ENCODE data around the gene CCDC69.
A peak's percentile ranks its signal among the peaks of the same experiment; 100 is the strongest.

CCDC69 gene

DNA sequence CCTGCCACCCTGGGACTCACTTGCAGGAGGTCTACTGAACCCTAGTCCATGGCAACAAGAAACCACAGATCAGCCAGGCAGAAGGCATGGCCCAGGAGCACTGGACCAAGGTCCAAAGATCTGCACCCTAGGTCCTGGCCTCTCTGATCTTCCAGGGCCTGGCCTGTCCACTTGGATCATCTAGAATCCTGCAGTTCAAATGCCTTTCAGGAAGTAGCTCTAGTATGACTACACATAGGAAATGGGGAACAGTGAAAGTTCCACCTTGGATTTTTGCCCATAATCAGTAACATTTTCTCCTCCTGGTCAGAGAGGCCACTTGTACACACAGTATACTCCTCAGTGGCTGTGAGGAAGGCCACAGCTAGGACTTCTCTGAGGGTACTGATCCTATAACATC is 77.8 kb downstream of the CCDC69 start:
- no peak overlapping the region for H3K18ac ChIP-seq (ENCODE audit: low read length)
- H3K4me3 ChIP-seq (ENCODE audit: low read depth, low read length), result no peak overlapping the region
- no peak overlapping the region for H3K14ac ChIP-seq (ENCODE audit: low read length)
- no peak overlapping the region for H2BK5ac ChIP-seq (ENCODE audit: low read depth, low read length, poor library complexity)
- no peak overlapping the region for H4K8ac ChIP-seq (ENCODE audit: low read depth, low read length)
- no peak overlapping the region for H2BK12ac ChIP-seq (ENCODE audit: low read length)
- peaks cover 8 to 12% of the 10 kb centered on the region in 2 experiments for H3K4me1 ChIP-seq (ENCODE audit: control insufficient read depth in 1 of 2, insufficient read depth in 2 of 2, low read length in 2 of 2)
- H3K4me2 ChIP-seq (ENCODE audit: low read length), result no peak overlapping the region
- no peak for DNase-seq
- H3K9ac ChIP-seq (ENCODE audit: low read length), result no peak overlapping the region
- H3K27me3 ChIP-seq (ENCODE audit: insufficient read depth, low read length), result no peaks in the 10 kb centered on the region
- H2AK5ac ChIP-seq (ENCODE audit: low read length), result no peak overlapping the region
- H4K91ac ChIP-seq (ENCODE audit: low read depth, low read length), result no peak overlapping the region
- no peak overlapping the region for H2AFZ ChIP-seq (ENCODE audit: insufficient read depth, low read length, poor library complexity)
- no peak overlapping the region for H3K4ac ChIP-seq (ENCODE audit: low read depth, low read length)
- H3K23ac ChIP-seq (ENCODE audit: low read length), result no peak overlapping the region
- no peaks in the 10 kb centered on the region for H3K79me2 ChIP-seq (ENCODE audit: control insufficient read depth, insufficient read depth, low read length, poor library complexity)
- H3K79me1 ChIP-seq (ENCODE audit: low read length), result no peaks in the 10 kb centered on the region
- H4K12ac ChIP-seq (ENCODE audit: low read depth, low read length), result no peak overlapping the region
- no peaks in the 10 kb centered on the region for H3K9me3 ChIP-seq (ENCODE audit: insufficient read depth, low read depth, low read length)
- H3K27ac ChIP-seq (ENCODE audit: low read depth, low read length), result no peak overlapping the region
- H2BK120ac ChIP-seq (ENCODE audit: insufficient read depth, low read length, poor library complexity), result no peak overlapping the region
- H3K36me3 ChIP-seq (ENCODE audit: control insufficient read depth in 1 of 2, insufficient read depth in 2 of 2, low read length in 2 of 2), result peaks cover 15 to 17% of the 10 kb centered on the region in 2 experiments

DNA sequence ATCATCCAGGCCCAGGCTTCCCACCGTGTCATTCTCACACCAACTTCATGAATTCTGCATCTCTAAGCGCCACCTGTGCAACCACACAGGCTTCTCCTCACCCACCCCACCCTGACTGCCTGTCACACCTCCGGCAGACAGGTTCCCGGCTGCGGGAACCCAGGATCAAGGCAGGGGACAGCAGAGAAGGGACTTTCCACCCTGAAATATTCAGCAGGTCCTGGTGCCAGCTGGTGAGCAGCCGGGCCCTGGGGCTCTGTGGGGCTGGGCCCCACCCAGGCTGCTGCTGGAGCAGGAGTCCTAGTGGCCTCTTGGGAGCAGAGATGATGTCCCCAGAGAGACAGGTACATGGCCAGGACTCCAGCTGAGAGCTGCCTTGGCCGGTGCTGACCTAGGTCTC is 79.0 kb downstream of the CCDC69 start:
- no peaks in the 10 kb centered on the region for H3K27me3 ChIP-seq (ENCODE audit: insufficient read depth, low read length)
- H3K18ac ChIP-seq (ENCODE audit: low read length), result peak overlapping the region; percentile 16
- H3K79me2 ChIP-seq (ENCODE audit: control insufficient read depth, insufficient read depth, low read length, poor library complexity), result no peaks in the 10 kb centered on the region
- no peak for DNase-seq
- H3K27ac ChIP-seq (ENCODE audit: low read depth, low read length), result no peak overlapping the region
- no peak overlapping the region for H2AK5ac ChIP-seq (ENCODE audit: low read length)
- no peak overlapping the region for H3K23ac ChIP-seq (ENCODE audit: low read length)
- H4K91ac ChIP-seq (ENCODE audit: low read depth, low read length), result no peak overlapping the region
- no CpG with 5 or more reads among the region's 7 CpGs for WGBS (ENCODE audit: extremely low coverage, insufficient coverage, insufficient read length)
- peaks cover 2 to 3% of the 10 kb centered on the region in 2 experiments for H3K4me1 ChIP-seq (ENCODE audit: control insufficient read depth in 1 of 2, insufficient read depth in 2 of 2, low read length in 2 of 2)
- no peak overlapping the region for H3K4me2 ChIP-seq (ENCODE audit: low read length)
- no peak overlapping the region for H3K9ac ChIP-seq (ENCODE audit: low read length)
- H3K9me3 ChIP-seq (ENCODE audit: insufficient read depth, low read depth, low read length), result no peaks in the 10 kb centered on the region
- no peak overlapping the region for H3K4ac ChIP-seq (ENCODE audit: low read depth, low read length)
- H2BK120ac ChIP-seq (ENCODE audit: insufficient read depth, low read length, poor library complexity), result no peak overlapping the region
- H3K79me1 ChIP-seq (ENCODE audit: low read length), result no peaks in the 10 kb centered on the region
- no peak overlapping the region for H2BK12ac ChIP-seq (ENCODE audit: low read length)
- no peak overlapping the region for H2BK5ac ChIP-seq (ENCODE audit: low read depth, low read length, poor library complexity)
- peaks cover 15 to 20% of the 10 kb centered on the region in 2 experiments for H3K36me3 ChIP-seq (ENCODE audit: control insufficient read depth in 1 of 2, insufficient read depth in 2 of 2, low read length in 2 of 2)
- no peak overlapping the region for H2AFZ ChIP-seq (ENCODE audit: insufficient read depth, low read length, poor library complexity)
- no peak overlapping the region for H3K4me3 ChIP-seq (ENCODE audit: low read depth, low read length)
- no peak overlapping the region for H4K12ac ChIP-seq (ENCODE audit: low read depth, low read length)
- H3K14ac ChIP-seq (ENCODE audit: low read length), result no peak overlapping the region
- H4K8ac ChIP-seq (ENCODE audit: low read depth, low read length), result no peak overlapping the region

DNA sequence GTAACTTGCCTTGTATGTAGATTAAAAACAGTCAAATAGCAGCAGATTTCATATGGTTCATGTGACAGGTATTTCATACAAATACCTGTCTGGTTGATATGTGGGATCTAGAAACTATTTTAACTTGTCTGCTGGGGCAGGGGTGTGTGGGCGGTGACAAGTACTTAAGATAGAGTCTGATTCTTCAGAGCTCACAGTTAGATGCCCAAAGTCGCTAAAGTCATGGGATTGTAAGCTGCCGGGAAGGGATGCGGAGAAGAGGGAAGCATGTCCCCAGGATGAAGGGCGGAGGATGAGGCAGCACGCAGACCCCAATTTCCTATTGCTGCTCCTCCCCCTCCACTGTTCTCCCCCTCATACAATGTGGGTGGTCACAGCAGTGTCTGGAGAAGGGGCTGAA is 79.6 kb downstream of the CCDC69 start:
- Histone ChIP-seq H3K9me3 (ENCODE audit: insufficient read depth, low read depth, low read length) (no peaks in the 10 kb centered on the region), H3K27me3 (ENCODE audit: insufficient read depth, low read length) (no peaks in the 10 kb centered on the region), H2BK5ac (ENCODE audit: low read depth, low read length, poor library complexity) (no peak overlapping the region), H3K18ac (ENCODE audit: low read length) (no peak overlapping the region), H3K36me3 (ENCODE audit: control insufficient read depth in 1 of 2, insufficient read depth in 2 of 2, low read length in 2 of 2) (peaks cover 17 to 22% of the 10 kb centered on the region in 2 experiments), H2AFZ (ENCODE audit: insufficient read depth, low read length, poor library complexity) (no peak overlapping the region), H3K23ac (ENCODE audit: low read length) (no peak overlapping the region), H2BK120ac (ENCODE audit: insufficient read depth, low read length, poor library complexity) (no peak overlapping the region), H3K14ac (ENCODE audit: low read length) (no peak overlapping the region), H3K79me2 (ENCODE audit: control insufficient read depth, insufficient read depth, low read length, poor library complexity) (no peaks in the 10 kb centered on the region), H4K91ac (ENCODE audit: low read depth, low read length) (no peak overlapping the region), H4K8ac (ENCODE audit: low read depth, low read length) (no peak overlapping the region), H3K4me2 (ENCODE audit: low read length) (no peak overlapping the region), H2BK12ac (ENCODE audit: low read length) (no peak overlapping the region), H3K79me1 (ENCODE audit: low read length) (no peaks in the 10 kb centered on the region), H2AK5ac (ENCODE audit: low read length) (no peak overlapping the region), H3K27ac (ENCODE audit: low read depth, low read length) (no peak overlapping the region), H3K4me1 (ENCODE audit: control insufficient read depth in 1 of 2, insufficient read depth in 2 of 2, low read length in 2 of 2) (peaks cover 2 to 3% of the 10 kb centered on the region in 2 experiments), H3K4me3 (ENCODE audit: low read depth, low read length) (no peak overlapping the region), H3K9ac (ENCODE audit: low read length) (no peak overlapping the region), H3K4ac (ENCODE audit: low read depth, low read length) (no peak overlapping the region), H4K12ac (ENCODE audit: low read depth, low read length) (no peak overlapping the region)
- no CpG with 5 or more reads among the region's 6 CpGs for WGBS (ENCODE audit: extremely low coverage, insufficient coverage, insufficient read length)
- DNase-seq, result no peak

DNA sequence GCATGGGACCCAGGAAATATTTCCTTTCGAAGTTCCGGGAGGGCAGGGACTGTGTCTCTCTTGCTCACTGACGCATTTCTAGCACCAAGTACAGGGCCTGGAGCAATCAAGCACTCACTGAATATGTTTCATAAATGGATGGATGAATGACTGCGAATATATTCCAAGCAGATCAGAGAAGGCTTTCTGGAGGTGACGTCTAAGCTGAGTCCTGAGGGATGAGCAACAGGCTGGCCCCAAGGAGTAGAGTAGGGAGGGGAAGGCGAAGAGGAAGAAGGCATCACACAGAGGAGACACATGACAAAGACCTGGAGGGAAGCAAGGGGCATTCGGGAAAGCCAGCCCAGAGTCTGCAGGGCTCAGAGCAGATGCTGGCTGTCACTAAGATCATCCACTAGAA is 80.2 kb downstream of the CCDC69 start:
- H3K27me3 ChIP-seq (ENCODE audit: insufficient read depth, low read length), result no peaks in the 10 kb centered on the region
- no peak overlapping the region for H3K4me3 ChIP-seq (ENCODE audit: low read depth, low read length)
- no peak overlapping the region for H4K91ac ChIP-seq (ENCODE audit: low read depth, low read length)
- no peak overlapping the region for H4K12ac ChIP-seq (ENCODE audit: low read depth, low read length)
- H3K79me2 ChIP-seq (ENCODE audit: control insufficient read depth, insufficient read depth, low read length, poor library complexity), result no peaks in the 10 kb centered on the region
- H2BK5ac ChIP-seq (ENCODE audit: low read depth, low read length, poor library complexity), result no peak overlapping the region
- H2AFZ ChIP-seq (ENCODE audit: insufficient read depth, low read length, poor library complexity), result no peak overlapping the region
- no peak overlapping the region for H2AK5ac ChIP-seq (ENCODE audit: low read length)
- H2BK12ac ChIP-seq (ENCODE audit: low read length), result no peak overlapping the region
- H3K79me1 ChIP-seq (ENCODE audit: low read length), result no peaks in the 10 kb centered on the region
- H3K23ac ChIP-seq (ENCODE audit: low read length), result no peak overlapping the region
- peaks cover 2 to 3% of the 10 kb centered on the region in 2 experiments for H3K4me1 ChIP-seq (ENCODE audit: control insufficient read depth in 1 of 2, insufficient read depth in 2 of 2, low read length in 2 of 2)
- H3K27ac ChIP-seq (ENCODE audit: low read depth, low read length), result no peak overlapping the region
- H2BK120ac ChIP-seq (ENCODE audit: insufficient read depth, low read length, poor library complexity), result no peak overlapping the region
- H3K4ac ChIP-seq (ENCODE audit: low read depth, low read length), result no peak overlapping the region
- H3K4me2 ChIP-seq (ENCODE audit: low read length), result no peak overlapping the region
- no peak overlapping the region for H3K18ac ChIP-seq (ENCODE audit: low read length)
- H3K36me3 ChIP-seq (ENCODE audit: control insufficient read depth in 1 of 2, insufficient read depth in 2 of 2, low read length in 2 of 2), result peaks cover 23 to 28% of the 10 kb centered on the region in 2 experiments
- WGBS (ENCODE audit: extremely low coverage, insufficient coverage, insufficient read length), result no CpG with 5 or more reads among the region's 7 CpGs
- DNase-seq, result no peak
- no peak overlapping the region for H4K8ac ChIP-seq (ENCODE audit: low read depth, low read length)
- no peak overlapping the region for H3K9ac ChIP-seq (ENCODE audit: low read length)
- H3K14ac ChIP-seq (ENCODE audit: low read length), result no peak overlapping the region
- H3K9me3 ChIP-seq (ENCODE audit: insufficient read depth, low read depth, low read length), result no peaks in the 10 kb centered on the region

Data from trophoblast cell (in vitro differentiated cells and primary cell).